IMR-90 (cell line): ENCODE measurements around the gene TWSG1. TPM values are rescaled to one million over a fixed set of nuclear protein-coding genes. Genes with fewer than 3 reads are reported as not detected.

ENCODE experiments used
- ATAC-seq: fragments of 200-7000 bp; cut with Tn5 transposase; 2 replicates; pipeline ENCODE4 v1.9.1; 2020; ENCODE audit warnings: low read depth, mild to moderate bottlenecking, moderate library complexity
- BruUV-seq: library from RNA; stranded (reverse); fragments of 400-500 nt; replicated peaks from 2 replicates; lab custom pipeline; 2021; lab: Mats Ljungman, UMichigan
- CTCF ChIA-PET: fragments of 300-600 bp; formaldehyde crosslinking; extraction: SDS; loops from one replicate; lab custom pipeline; 2021; ENCODE audit warnings: antibody characterized with exemption; lab: Yijun Ruan, JAX
- POLR2A ChIA-PET: fragments of 300-600 bp; sonication (Branson Sonifier 250); formaldehyde crosslinking; loops from one replicate; lab custom pipeline; 2022; ENCODE audit warnings: antibody characterized with exemption; ENCODE audit not compliant: unreplicated experiment; lab: Charles Lee
- DNase-seq: peaks from one replicate; pipeline ENCODE4 v3.0.0; 2013
- H2AFZ ChIP-seq: replicated peaks from 2 replicates; pipeline ENCODE3; 2013; ENCODE audit warnings: low read length, mild to moderate bottlenecking; ENCODE audit not compliant: poor library complexity
- H2AK5ac ChIP-seq: 2 replicates; pipeline ENCODE4 v1.6.1; 2013; ENCODE audit warnings: low read depth, low read length, inconsistent platforms
- H2AK9ac ChIP-seq: replicated peaks from 2 replicates; pipeline ENCODE3; 2013; ENCODE audit warnings: mild to moderate bottlenecking, low read depth, low read length, moderate library complexity; ENCODE audit not compliant: poor library complexity
- H2BK120ac ChIP-seq: 2 replicates; pipeline ENCODE4 v1.6.1; 2013; ENCODE audit warnings: low read depth, low read length, inconsistent platforms
- H2BK15ac ChIP-seq: 3 replicates; pipeline ENCODE4 v1.6.1; 2013; ENCODE audit warnings: low read depth, low read length, inconsistent platforms
- H2BK20ac ChIP-seq: 2 replicates; pipeline ENCODE4 v1.6.1; 2013; ENCODE audit warnings: low read depth, mild to moderate bottlenecking, inconsistent platforms, low read length, moderate library complexity
- H2BK5ac ChIP-seq: 2 replicates; pipeline ENCODE4 v1.6.1; 2013; ENCODE audit warnings: mild to moderate bottlenecking, low read depth, low read length, inconsistent platforms; ENCODE audit not compliant: poor library complexity, severe bottlenecking
- H3K14ac ChIP-seq: replicated peaks from 2 replicates; pipeline ENCODE4 v1.6.1; 2013; ENCODE audit warnings: low read depth, low read length, inconsistent platforms
- H3K18ac ChIP-seq: 2 replicates; pipeline ENCODE4 v1.6.1; 2013; ENCODE audit warnings: low read depth, low read length, control low read depth
- H3K23ac ChIP-seq: 2 replicates; pipeline ENCODE4 v1.6.1; 2013; ENCODE audit warnings: low read depth, low read length, inconsistent platforms
- H3K27ac ChIP-seq: 2 replicates; pipeline ENCODE4 v1.5.1; 2013; ENCODE audit warnings: mild to moderate bottlenecking, control low read depth, low read length; ENCODE audit not compliant: insufficient read depth
- H3K27me3 ChIP-seq: 2 replicates; pipeline ENCODE4 v1.6.1; 2013; ENCODE audit warnings: low read length; ENCODE audit not compliant: control insufficient read depth, insufficient read depth
- H3K36me3 ChIP-seq: 2 replicates; pipeline ENCODE4 v1.6.1; 2013; ENCODE audit warnings: low read length, mixed read lengths; ENCODE audit not compliant: control insufficient read depth, insufficient read depth
- H3K4ac ChIP-seq: 2 replicates; pipeline ENCODE4 v1.6.1; 2013; ENCODE audit warnings: low read depth, low read length, inconsistent platforms
- H3K4me1 ChIP-seq: 2 replicates; pipeline ENCODE4 v1.6.1; 2013; ENCODE audit warnings: low read length, mixed read lengths; ENCODE audit not compliant: control insufficient read depth, insufficient read depth
- H3K4me2 ChIP-seq: 2 replicates; pipeline ENCODE4 v1.6.1; 2013; ENCODE audit warnings: low read depth, mild to moderate bottlenecking, control low read depth, low read length, moderate library complexity
- H3K4me3 ChIP-seq: 2 replicates; pipeline ENCODE4 v1.5.1; 2013; ENCODE audit warnings: low read depth, mild to moderate bottlenecking, control low read depth, low read length, moderate library complexity; ENCODE audit not compliant: insufficient read depth
- H3K56ac ChIP-seq: 2 replicates; pipeline ENCODE4 v1.6.1; 2013; ENCODE audit warnings: low read length, inconsistent platforms; ENCODE audit not compliant: insufficient read depth; ENCODE audit errors: extremely low read depth
- H3K79me1 ChIP-seq, 2 experiments: 2 replicates each; pipeline ENCODE4 v1.6.1; 2013; ENCODE audit warnings: low read length in 2 of 2, inconsistent platforms in 1 of 2, low read depth in 1 of 2
- H3K9ac ChIP-seq: 2 replicates; pipeline ENCODE4 v1.6.1; 2013; ENCODE audit warnings: low read depth, low read length, control low read depth
- H3K9me1 ChIP-seq: 2 replicates; pipeline ENCODE4 v1.6.1; 2013; ENCODE audit warnings: low read length, inconsistent platforms; ENCODE audit not compliant: insufficient read depth
- H3K9me3 ChIP-seq: 2 replicates; pipeline ENCODE4 v1.6.1; 2013; ENCODE audit warnings: low read length; ENCODE audit not compliant: control insufficient read depth, insufficient read depth
- H4K20me1 ChIP-seq: 2 replicates; pipeline ENCODE4 v1.6.1; 2013; ENCODE audit warnings: low read length, inconsistent platforms; ENCODE audit not compliant: insufficient read depth
- H4K5ac ChIP-seq: 2 replicates; pipeline ENCODE4 v1.6.1; 2013; ENCODE audit warnings: mild to moderate bottlenecking, low read depth, low read length, control low read depth
- H4K8ac ChIP-seq, 2 experiments: 2 replicates each; pipeline ENCODE4 v1.6.1; 2013; ENCODE audit warnings: low read depth in 2 of 2, low read length in 2 of 2, control low read depth in 1 of 2, inconsistent platforms in 1 of 2
- H4K91ac ChIP-seq: 2 replicates; pipeline ENCODE4 v1.6.1; 2013; ENCODE audit warnings: low read depth, low read length, inconsistent platforms; ENCODE audit not compliant: insufficient read depth
- CTCF ChIP-seq: conservative IDR thresholded peaks from 2 replicates; pipeline ENCODE4 v1.5.1; 2012; ENCODE audit warnings: mild to moderate bottlenecking, low read depth, low read length, improper control_type of control experiment
- MAZ ChIP-seq: IDR thresholded peaks from 2 replicates; pipeline ENCODE4 v1.6.1; 2012; ENCODE audit warnings: low read depth, mild to moderate bottlenecking, low read length, improper control_type of control experiment, moderate library complexity, borderline replicate concordance
- NFE2L2 ChIP-seq: fragments of 150-350 bp; IDR thresholded peaks from 2 replicates; pipeline ENCODE4 v1.6.1; 2016; ENCODE audit warnings: low read depth, mild to moderate bottlenecking, low read length
- POLR2A ChIP-seq: IDR thresholded peaks from 2 replicates; pipeline ENCODE4 v1.6.1; 2012; ENCODE audit warnings: mild to moderate bottlenecking, low read depth, low read length
- SMC3 ChIP-seq: fragments of 150-350 bp; IDR thresholded peaks from 2 replicates; pipeline ENCODE4 v1.6.1; 2016; ENCODE audit warnings: low read depth, mild to moderate bottlenecking, antibody characterized with exemption, low read length, moderate library complexity
- WGBS, 2 experiments: methylation state at CpG; one replicate each; pipeline versions ENCODE4 v1.1.5 to v1.1.7; 2013; ENCODE audit warnings: missing lambda C conversion rate in 2 of 2; ENCODE audit not compliant: insufficient read length in 1 of 2; ENCODE audit errors: extremely low coverage in 2 of 2; 5-methylcytosine and 5-hydroxymethylcytosine counted together
- dilution Hi-C: fragments of 300-500 bp; cut with HindIII; formaldehyde crosslinking; loops from one replicate; pipeline ENCODE4 v1.14.3; 2018; ENCODE audit warnings: low sequenced_read_pairs; ENCODE audit not compliant: unreplicated experiment
- in situ Hi-C: fragments of 300-500 bp; cut with MboI; formaldehyde crosslinking; loops from 3 replicates; pipeline ENCODE4 v1.14.3; 2019; ENCODE audit warnings: low sequenced_read_pairs, inconsistent platforms, mixed read lengths
- intact Hi-C: fragments of 100-400 bp; cut with micrococcal nuclease; formaldehyde crosslinking; loops from 2 replicates; pipeline ENCODE4 v1.10.0; 2022
- polyA plus RNA-seq, 3 experiments: library from polyadenylated mRNA; depleted of rRNA; stranded (reverse); fragments of >200 nt; gene quantifications; 2 replicates each; pipeline ENCODE4 v1.2.3, GENCODE V29; 2012; ENCODE audit warnings: low replicate concordance in 1 of 3
- total RNA-seq: library from RNA; depleted of rRNA; stranded (reverse); fragments of >200 nt; gene quantifications from 2 replicates; pipeline ENCODE4 v1.2.3, GENCODE V29; 2012

TWSG1 gene
- total and polyA plus RNA-seq, 2 of the 4 experiments (the other 2 are of a cell fraction) = 80.4 to 115 TPM

- dilution Hi-C loops = no loop called here
- ChIA-PET CTCF (no interaction called here), POLR2A (no interaction called here)
- Histone ChIP-seq H3K9me3 (no peaks in the 10 kb centered on the region), H4K8ac (peak overlapping the region; percentile 47 to 67; a peak in 1 of 4 replicates), H3K18ac (peak overlapping the region; percentile 81; the same call in 1 of the 2 replicates), H3K27ac (no peak overlapping the region), H2BK15ac (no peak overlapping the region), H3K9ac (no peak overlapping the region), H2AK9ac (no peak overlapping the region), H3K4ac (no peak overlapping the region), H2AK5ac (no peak overlapping the region), H2BK20ac (no peak overlapping the region), H2BK120ac (no peak overlapping the region), H3K79me1 (no peaks in the 10 kb centered on the region), H3K14ac (no peak overlapping the region), H2AFZ (no peak overlapping the region), H4K5ac (peak overlapping the region; percentile 60; the same call in 1 of the 2 replicates), H3K36me3 (no peaks in the 10 kb centered on the region), H3K4me2 (no peak overlapping the region), H3K56ac (no peak overlapping the region), H4K91ac (no peak overlapping the region; the same call in 1 of the 2 replicates), H3K4me3 (no peak overlapping the region), H4K20me1 (no peaks in the 10 kb centered on the region), H3K9me1 (peaks cover 4% of the 10 kb centered on the region), H3K4me1 (peaks cover 6% of the 10 kb centered on the region; the same call in 1 of the 2 replicates), H2BK5ac (peak overlapping the region; percentile 24), H3K23ac (no peak overlapping the region), H3K27me3 (no peaks in the 10 kb centered on the region)
- TF ChIP-seq MAZ = no peak
- TF ChIP-seq CTCF = no peak
- TF ChIP-seq SMC3 = no peak
- no peak for TF ChIP-seq POLR2A
- no peak for TF ChIP-seq NFE2L2
- in situ Hi-C loops = no loop called here
- no TSS peak for BruUV-seq
- intact Hi-C loops = no loop called here
- DNase-seq = no peak
- ATAC-seq = no peak
- no CpG with 5 or more reads among the region's 5 CpGs for WGBS, 2 experiments
Measured at GRCh38 chr18:9436206-9436929, 101.8 kb downstream of the TWSG1 start.
